GM08714 (cell line): ENCODE results near the gene TBXA2R.

Experiments
- H3K4me3 ChIP-seq: fragments of 200-500 bp; sonication (Bioruptor generic); 2 replicates; pipeline ENCODE4 v1.5.1; 2014; ENCODE audit warnings: mild to moderate bottlenecking, low read length, inconsistent platforms
- ZNF274 ChIP-seq: IDR thresholded peaks from 2 replicates; pipeline ENCODE4 v1.6.1; 2012; ENCODE audit warnings: mild to moderate bottlenecking, low read depth, low read length

Gene TBXA2R

DNA sequence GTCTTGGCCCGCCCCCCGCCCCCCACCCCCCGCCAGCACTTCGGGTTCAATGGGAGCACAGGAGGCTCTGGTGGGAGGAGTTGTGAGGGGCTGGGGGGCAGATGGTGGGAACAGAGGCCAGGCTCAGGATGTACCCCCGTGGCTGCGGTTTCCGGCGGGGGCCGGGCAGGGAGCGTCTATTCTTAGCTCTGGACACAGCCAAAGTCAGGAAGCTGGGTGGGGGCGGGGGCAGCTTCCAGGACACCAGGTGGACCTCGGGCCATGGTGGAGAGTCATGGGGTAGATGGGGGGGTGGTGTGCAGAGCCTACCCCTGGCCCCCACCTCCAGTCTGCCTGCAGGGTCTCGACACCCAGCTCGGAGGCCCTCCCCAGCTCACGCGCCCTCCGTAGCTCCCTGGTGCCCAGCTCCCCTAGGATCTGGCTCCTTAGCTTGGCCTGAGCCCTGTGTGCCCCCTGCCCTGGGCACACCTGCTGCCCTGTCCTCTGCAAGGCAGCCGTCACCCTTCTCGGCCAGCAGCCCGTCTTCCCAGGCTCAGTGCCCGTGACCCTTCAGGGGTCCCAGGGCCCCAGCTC is 2.2 kb upstream of the TBXA2R start:
- TF ChIP-seq ZNF274, result no peak
- no peak overlapping the region for H3K4me3 ChIP-seq

DNA sequence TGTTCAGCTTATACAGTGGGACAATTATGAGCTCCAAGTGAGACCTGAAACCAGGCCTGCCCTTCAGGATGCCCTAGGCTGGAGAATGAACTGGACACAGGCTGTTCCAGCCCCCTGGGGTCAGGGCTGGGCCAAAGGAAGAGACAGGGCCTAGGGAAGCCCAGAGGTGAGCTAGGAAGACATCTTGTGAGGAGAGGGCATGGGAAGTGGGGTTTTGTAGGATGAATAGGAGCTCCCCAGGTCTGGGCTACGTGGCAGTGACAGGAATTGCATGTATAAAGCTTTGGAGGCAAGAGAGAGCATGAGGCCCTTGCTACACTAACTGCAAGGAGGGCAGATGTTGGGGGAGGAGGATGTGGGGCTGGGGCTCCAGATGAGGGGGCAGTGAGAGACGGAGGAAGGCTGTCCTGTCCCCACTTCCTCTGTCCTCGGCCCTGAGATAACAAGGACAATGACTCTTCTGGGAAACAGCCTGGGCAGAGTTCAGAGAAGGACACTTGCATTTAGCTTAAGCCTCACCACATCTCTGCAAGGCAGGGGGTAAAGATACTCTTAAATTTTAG is 1.5 kb upstream of the TBXA2R start:
- H3K4me3 ChIP-seq, result no peak overlapping the region
- TF ChIP-seq ZNF274, result no peak

DNA sequence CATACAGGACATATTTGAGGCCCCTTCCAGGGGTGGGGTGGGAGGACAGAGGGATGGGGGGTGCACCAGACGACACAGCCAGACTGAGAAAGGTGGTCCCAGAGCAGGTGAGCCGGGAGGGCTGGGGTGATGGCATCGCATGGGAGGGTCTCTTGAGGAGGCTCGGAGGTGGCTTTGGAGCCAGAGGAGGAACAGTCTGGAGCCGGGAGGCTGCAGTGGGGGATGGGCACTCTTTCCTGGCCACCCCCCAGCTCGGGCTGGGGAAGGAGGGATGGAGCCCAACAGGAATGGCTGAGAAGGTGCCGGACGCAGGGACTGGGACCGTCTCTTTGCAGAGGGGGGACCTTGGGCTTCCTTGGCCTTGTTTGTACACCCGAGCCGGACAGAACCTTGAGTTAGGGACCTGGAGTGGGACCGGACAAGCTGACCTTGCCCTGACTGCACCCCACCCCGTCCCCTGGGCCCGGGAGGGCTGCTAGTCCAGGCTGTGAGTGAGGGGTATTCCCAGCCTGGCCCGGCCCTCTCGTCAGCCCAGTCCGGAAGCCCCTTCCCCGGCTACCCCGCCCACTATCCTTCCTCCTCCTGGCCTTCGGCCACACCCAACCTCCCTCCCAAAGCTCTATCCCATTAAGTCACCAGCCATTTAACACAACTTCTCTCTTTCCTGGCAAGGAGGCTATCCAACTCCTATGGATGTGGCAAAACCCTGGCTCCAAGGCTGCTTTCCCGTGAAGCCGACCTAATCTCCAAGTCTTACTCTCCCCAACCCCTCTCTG is 816 bp upstream of the TBXA2R start:
- no peak overlapping the region for H3K4me3 ChIP-seq
- TF ChIP-seq ZNF274, result no peak

DNA sequence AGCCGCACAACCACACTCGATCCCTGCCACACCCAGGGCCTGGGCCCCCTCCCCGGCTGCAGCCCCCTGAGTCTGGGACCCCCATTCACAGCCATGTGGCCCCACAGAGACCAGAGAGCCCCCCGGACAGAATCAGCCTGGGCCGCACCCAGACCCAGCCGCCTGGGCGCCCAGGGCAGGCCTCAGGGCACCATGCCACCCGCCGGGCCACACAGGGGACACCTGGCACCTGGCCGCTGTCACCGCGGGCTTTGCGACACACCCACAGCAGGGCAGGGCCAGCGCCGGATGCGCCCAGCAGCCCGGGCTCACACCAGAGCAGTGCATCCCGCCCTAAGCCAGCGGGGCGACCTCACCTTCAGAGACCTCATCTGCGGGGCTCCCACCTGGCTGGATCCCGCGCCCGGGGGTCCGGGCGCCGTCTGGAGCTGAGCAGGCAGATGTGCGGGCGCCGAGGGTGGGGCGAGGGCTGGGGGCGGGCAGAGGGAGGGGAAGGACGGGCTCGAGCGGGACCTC is 443 bp downstream of the TBXA2R start:
- TF ChIP-seq ZNF274, result no peak
- no peak overlapping the region for H3K4me3 ChIP-seq

DNA sequence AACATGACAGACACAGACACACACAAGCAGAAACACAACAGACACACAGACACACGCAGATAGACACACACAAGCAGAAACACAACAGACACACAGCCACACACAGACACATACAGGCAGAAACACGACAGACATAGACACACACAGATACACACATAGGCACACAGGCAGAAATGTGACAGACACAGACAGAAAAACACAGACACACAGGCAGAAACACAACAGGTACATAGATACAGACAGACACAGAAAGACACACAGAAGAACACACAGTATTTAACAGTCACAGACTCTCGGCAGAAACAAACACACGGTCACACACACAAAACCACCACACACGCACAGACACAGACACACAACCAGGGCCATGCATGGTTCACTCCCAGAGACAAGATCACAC is 905 bp downstream of the TBXA2R start:
- no peak for TF ChIP-seq ZNF274
- H3K4me3 ChIP-seq, result no peak overlapping the region

DNA sequence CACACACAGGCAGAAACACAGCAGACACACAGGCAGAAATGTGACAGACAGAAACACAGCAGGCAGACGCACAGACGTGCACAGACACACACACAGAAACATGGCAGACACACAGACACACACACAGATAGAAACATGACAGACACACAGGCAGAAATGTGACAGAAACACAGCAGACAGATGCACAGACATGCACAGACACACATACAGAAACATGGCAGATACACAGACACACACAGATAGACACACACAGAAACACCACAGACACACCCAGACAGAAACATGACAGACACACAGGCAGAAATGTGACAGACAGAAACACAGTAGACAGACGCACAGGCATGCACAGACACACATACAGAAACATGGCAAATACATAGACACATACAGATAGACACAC is 1.3 kb downstream of the TBXA2R start:
- TF ChIP-seq ZNF274, result no peak
- H3K4me3 ChIP-seq, result no peak overlapping the region

DNA sequence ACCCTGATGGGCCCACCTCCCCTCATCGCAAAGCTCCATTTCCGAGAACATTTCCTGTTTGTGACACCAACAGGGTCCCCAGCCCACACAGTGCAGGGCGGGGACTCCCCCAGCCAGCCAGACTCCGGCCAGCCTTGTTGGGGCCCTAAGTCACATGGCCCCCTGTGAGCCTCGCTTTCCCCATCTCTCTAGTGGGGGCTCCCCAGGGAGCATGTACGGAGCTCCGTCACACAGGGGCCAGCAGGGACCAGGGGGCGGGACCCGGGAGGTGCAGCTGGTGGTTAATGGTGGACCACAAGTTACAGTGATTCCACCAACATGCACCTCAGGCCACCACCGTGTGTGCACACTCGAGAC is 1.7 kb downstream of the TBXA2R start:
- no peak overlapping the region for H3K4me3 ChIP-seq
- no peak for TF ChIP-seq ZNF274

DNA sequence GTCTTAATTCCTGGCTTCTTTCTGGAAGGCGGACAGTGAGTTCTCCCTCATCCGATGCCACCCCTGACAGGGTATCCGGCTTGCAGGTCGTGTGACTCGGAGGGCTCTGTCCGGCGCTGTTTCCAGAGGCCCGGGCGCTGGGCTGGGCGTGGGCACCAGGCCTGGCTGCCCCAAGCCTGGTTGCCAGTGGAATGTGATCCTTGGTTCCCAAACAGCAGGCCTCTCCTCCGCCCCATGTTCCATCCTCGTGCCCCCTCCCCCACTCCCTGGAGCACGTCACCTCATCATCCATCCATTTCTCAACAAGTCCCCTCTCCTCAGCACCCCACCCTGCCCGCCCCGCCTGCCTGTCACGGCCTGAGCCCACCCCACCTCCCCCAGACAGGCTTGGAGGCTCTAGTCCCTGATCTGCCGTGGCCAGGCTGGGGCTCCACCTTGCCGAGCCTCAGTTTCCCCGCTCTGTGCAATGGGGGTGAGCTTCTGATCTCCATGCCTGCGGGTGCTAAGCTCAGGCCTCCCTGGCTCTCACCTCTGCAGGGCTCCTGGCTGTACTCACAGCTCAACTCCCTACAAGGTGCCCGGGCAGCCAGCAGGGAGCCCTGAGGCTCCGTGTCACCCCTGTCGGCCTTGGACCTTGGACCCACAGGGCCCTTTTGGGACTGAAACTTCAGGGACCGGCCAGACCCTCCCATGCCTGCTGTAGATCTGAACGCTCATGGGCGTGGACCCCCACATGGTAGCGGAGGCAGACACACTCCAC is 2.3 kb downstream of the TBXA2R start:
- H3K4me3 ChIP-seq, result no peak overlapping the region

DNA sequence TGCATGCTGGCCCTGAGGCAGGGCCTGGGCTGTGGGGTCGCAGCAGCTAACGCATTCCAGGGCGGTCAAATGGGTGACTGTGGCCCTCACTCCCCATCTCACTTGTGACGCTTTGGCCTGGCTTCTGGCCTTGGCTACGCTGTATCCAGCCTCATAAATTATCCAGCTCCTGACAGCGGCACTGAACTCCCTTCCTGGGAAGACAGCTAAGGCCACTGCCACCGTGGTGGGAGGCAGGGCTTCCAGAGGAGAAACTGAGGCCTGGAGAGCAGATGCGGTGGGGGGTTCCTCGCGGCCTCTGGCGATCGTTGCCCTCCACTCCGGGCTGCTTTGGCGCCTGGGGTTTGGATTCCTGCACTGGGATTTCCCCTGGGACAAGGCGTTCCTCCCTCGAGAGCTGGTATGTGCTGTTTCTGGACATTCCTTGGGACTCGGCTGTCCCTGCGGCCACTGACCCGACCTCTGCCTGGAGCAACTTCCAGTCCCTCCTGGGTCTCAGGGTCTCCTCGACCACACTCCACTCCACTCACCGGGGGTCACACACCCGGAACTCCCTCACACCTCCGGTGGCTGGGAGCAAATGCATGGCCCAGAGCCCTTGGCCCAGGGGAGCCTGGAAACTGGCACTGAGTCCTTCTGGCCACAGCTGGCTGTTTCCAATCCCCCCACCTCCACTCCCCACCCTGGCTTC is 3.4 kb downstream of the TBXA2R start:
- H3K4me3 ChIP-seq, result no peak overlapping the region
- TF ChIP-seq ZNF274, result no peak

More for the DNA sequence above, 2.3 kb downstream of the TBXA2R start:
- TF ChIP-seq ZNF274, result no peak

DNA sequence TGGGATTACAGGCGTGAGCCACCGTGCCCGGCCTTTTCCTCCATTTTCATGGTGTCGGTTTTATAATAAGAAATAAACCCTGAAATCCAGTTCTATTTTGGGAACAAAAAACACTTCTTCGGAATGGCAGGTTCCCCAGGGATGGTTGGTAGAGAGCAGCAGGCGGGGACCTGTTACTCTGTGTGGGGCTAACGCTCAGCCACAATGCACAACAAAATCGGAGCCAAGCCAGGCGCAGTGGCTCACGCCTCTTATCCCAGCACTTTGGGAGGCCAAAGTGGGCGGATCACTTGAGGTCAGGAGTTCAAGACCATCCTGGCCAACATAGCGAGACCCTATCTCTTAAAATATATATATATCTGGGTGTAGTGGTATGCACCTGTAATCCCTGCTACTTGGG is 5.7 kb downstream of the TBXA2R start:
- no peak overlapping the region for H3K4me3 ChIP-seq
- no peak for TF ChIP-seq ZNF274

DNA sequence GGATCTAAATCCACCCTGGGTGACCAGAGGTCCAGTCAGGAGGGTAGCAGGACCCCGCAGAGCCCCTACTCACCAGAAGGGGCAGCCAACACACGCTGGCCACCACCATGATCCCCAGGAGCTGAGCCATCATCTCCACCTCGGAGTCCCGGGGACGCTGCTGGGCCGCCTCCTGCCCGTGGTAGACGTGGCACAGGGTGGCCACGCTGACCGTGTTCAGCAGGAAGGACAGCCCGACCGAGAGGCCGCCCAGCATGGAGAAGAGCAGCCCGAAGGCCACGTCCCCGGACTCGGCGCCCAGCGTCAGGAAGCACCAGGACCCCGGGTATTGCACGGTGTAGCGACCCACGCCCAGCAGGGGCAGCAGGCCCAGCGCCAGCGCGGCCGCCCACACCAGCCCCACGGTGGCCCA is 6.9 kb downstream of the TBXA2R start:
- TF ChIP-seq ZNF274, result no peak
- H3K4me3 ChIP-seq, result no peak overlapping the region

DNA sequence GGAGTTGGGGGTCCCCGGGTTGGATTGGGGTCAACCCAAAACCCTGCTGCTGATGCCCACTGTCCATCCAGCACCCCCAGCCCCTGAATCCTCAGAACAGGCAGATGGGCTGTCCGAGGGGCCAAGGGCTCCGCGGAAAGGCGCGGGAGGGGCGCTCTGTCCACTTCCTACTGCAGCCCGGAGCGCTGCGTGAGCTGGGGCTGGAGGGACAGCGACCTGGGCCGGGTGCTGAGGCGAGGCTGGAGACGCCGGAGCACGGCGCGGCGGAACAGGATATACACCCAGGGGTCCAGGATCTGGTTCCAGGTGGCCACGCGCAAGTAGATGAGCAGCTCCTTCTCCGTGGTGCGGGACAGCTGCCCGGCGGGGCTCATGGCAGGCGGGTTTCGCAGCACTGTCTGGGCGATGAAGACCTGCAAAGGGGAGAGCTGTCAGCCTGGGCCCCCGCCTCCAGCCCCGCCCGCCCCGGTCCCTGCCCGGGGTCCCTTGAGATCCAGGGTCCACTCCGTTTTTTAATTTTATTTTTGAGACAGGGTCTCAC is 11.1 kb downstream of the TBXA2R start:
- no peak for TF ChIP-seq ZNF274

DNA sequence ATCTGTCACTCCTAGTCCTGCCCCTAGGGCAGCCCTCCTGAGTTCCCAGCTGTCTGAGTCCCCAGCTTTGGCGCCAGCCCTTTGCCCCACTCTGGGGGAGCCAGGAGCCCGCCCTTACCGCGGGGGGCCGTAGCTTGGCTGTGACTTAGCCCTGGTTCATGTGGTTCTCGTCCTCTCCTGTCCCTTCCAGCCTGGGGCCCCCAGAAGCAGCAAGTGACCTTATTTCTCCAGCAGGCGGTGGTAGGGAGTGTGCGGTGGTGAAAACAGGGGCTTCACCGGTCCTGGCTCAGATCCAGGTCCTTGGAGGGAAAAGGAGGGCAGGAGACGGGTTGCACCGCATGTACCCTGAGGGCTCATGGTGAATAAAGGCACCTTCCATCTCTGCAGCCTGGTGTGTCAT is 13.5 kb downstream of the TBXA2R start:
- no peak overlapping the region for H3K4me3 ChIP-seq
- TF ChIP-seq ZNF274, result no peak

More for the DNA sequence above, 11.1 kb downstream of the TBXA2R start:
- no peak overlapping the region for H3K4me3 ChIP-seq

DNA sequence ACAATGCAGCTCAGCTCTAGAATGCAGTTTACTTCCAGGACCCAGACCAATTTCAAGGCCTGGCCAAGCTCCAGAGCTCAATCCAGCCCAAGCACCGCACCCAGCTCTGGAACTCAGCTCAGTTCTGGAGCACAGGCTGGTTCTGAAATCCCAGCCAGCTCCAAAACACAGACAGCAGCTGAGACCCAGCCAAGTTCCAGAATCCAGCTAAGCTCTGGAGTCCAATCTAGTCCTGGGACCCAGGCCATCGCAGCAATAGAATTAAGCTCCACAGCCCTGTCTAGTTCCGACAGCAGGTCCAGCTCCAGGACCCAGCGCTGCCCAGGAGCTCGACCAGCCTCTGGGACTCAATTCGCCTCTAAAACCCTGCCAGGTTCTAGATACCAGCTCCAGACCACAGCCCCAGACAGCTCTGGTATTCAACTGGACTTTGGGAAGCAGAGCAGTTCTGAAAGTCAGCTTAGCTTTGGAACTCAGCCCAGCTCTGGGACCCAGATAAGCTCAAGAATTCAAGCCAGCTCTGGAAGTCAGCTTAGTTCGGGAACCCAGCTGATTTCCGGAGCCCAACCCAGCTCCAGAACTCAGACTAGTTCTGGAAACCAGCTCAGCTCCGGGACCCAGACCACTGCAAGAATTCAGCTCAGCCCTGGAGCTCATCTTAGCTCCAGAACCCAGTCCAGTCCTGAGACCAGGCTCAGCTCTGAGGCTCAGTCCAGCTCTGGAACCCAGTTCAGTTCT is 14.6 kb downstream of the TBXA2R start:
- no peak overlapping the region for H3K4me3 ChIP-seq
- no peak for TF ChIP-seq ZNF274
